CD4-positive, alpha-beta T cell treated with Interleukin-10 for 1 hour (primary cell): ENCODE data around the gene NDUFV2.
"Not testable (repeated sequence)": the region's sequence is repeated elsewhere in the genome, so short reads cannot be mapped to it uniquely, and the experiment has no call there.

Source experiments
- DNase-seq: peaks from one replicate; pipeline ENCODE4 v3.0.0-alpha.2; 2020

Gene NDUFV2

GRCh38 chr18:9091066-9091476, 11.4 kb upstream of the NDUFV2 start:
- peak; percentile 74 for DNase-seq

GRCh38 chr18:9092665-9093064, 9.8 kb upstream of the NDUFV2 start:
- no peak for DNase-seq

GRCh38 chr18:9093109-9093508, 9.4 kb upstream of the NDUFV2 start:
- not testable (repeated sequence) for DNase-seq

GRCh38 chr18:9094307-9095226, 7.9 kb upstream of the NDUFV2 start:
- no peak for DNase-seq

- peak; percentile 66 for DNase-seq
These were observed 7.0 kb upstream of the NDUFV2 start for GRCh38 chr18:9095297-9096006.

GRCh38 chr18:9096007-9096371, 6.5 kb upstream of the NDUFV2 start:
- no peak for DNase-seq

GRCh38 chr18:9096685-9097084, 5.8 kb upstream of the NDUFV2 start:
- no peak for DNase-seq

GRCh38 chr18:9097349-9097748, 5.2 kb upstream of the NDUFV2 start:
- DNase-seq: no peak

GRCh38 chr18:9100796-9101195, 1.7 kb upstream of the NDUFV2 start:
- DNase-seq: no peak

- DNase-seq: peak; percentile 82
These were observed 580 bp upstream of the NDUFV2 start for GRCh38 chr18:9101730-9102507.

GRCh38 chr18:9103376-9103873, 926 bp downstream of the NDUFV2 start:
- DNase-seq: peak; percentile 53

- DNase-seq: no peak
These were observed 1.9 kb downstream of the NDUFV2 start for GRCh38 chr18:9104244-9104901.

GRCh38 chr18:9105420-9105819, 2.9 kb downstream of the NDUFV2 start:
- DNase-seq: no peak

- no peak for DNase-seq
These were observed 3.6 kb downstream of the NDUFV2 start for GRCh38 chr18:9106094-9106493.

- no peak for DNase-seq
These were observed 4.5 kb downstream of the NDUFV2 start for GRCh38 chr18:9106800-9107584.

- no peak for DNase-seq
These were observed 6.4 kb downstream of the NDUFV2 start for GRCh38 chr18:9108911-9109310.

- no peak for DNase-seq
These were observed 7.0 kb downstream of the NDUFV2 start for GRCh38 chr18:9109523-9109922.

- DNase-seq: no peak
These were observed 11.1 kb downstream of the NDUFV2 start for GRCh38 chr18:9113468-9114149.

GRCh38 chr18:9115984-9116383, 13.5 kb downstream of the NDUFV2 start:
- no peak for DNase-seq

GRCh38 chr18:9117980-9118841, 15.7 kb downstream of the NDUFV2 start:
- peak; percentile 76 for DNase-seq
